Measurements from ENCODE around the gene UCN3.
A peak's percentile ranks its signal among the peaks of the same experiment; 100 is the strongest.

Gene UCN3

DNA sequence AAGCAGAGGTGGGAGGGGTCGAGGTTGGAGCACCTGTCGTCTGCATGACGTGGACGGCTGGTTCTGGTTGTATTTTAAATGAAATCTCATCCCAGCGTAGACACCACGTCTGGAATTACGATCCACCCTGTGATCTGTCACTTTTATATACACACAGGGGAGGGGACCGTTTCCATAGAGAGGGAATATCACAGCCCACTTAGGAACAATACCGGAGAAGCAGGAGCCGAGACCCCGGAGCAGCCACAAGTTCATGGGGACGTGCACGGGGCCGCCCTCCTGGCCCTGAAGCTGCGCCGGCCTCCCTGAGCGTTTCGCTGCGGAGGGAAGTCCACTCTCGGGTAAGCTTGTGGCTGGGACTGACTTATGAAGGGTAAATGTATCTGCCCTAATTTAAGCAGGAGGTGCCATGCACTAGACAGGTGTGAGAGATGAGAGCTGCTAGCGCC lies at the start of gene UCN3:
UCN3 (plus strand) TSS at position 77 of the 449 bp plus-strand sequence. CDS start 8,755 bp downstream, outside the sequence.
- DNase-seq (ENCODE audit: low read depth in 2 of 2) = no peak

- DNase-seq (ENCODE audit: low read depth in 2 of 2) = peak; percentile 67 to 69
Observed at GRCh38 chr10:5317547-5318107, 47.1 kb upstream of the UCN3 start.

- no peak for DNase-seq (ENCODE audit: low read depth in 2 of 2)
Observed at GRCh38 chr10:5318148-5318547, 46.6 kb upstream of the UCN3 start.

DNA sequence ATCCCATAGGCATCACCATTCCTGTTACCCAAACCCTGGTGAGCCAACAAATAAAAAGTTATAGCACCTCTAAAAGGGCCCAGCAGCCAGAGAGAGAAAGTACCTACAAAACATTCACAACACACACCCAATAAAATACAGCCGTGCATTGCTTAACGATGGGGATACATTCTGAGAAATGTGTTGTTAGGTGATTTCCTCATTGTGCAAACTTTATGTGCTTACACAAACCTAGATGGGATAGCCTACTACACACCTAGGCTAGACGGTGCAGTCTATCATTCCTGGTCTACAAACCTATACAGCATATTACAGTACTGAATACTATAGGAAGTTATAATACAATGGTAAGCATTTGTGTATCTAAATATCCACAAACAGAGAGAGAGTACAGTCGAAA lies 44.9 kb upstream of the UCN3 start:
- DNase-seq (ENCODE audit: low read depth in 2 of 2) = no peak

DNA sequence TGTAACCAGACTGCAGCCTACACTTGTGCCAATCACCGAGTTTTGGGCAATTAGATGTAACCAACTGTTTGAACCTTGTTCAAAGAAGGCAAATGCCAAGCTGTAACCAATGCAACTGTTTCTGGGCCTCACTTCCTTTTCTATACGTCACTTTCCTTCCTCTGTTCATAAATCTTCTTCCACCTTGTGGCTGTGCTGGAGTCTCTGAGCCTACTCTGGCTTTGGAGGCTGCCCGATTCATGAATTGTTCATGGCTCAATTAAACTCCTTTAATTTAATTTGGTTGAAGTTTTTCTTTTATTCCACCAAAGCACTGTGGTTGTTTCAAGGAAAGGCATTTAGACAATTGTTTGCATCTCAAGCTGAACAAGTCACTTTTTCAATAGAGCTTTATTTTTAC lies 43.5 kb upstream of the UCN3 start:
- no peak for DNase-seq (ENCODE audit: low read depth in 2 of 2)

DNA sequence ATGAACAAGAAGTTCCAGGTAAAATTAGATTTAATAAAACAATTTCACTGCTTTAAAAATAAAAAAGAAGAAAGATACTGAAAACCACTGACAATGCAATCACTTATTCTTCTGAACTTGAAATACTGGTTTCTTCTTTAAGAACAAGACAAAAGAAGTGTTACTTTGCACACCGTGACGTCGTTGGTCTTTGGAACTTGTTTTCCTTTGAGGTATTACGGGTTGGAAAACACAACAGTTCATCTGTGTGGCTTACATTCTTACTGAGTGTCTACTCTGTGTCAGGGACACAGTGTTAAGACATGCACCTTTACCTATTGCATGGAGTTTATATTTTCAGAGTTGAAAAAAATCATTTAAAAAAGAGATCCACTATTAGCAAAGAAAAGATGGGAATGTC lies 41.3 kb upstream of the UCN3 start:
- no peak for DNase-seq (ENCODE audit: low read depth in 2 of 2)

DNA sequence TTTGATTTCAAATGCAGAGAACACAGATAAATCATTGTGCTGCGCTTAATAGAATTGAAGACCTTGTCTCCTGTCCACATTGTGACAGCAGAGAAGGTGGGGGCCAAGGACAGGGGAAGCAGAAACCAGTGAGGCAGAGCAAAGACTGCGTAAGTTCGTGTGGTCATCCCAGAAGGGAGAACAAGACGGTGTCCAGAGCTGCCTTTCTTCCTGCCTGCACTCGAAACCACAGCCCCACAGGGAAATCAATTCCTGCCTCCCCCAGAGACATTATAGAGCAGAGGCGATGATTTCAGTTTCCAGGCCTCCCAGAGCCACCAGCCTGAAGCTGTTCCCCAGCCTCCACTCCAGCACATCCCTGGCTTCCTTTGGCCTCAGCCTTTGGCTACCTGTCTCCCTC lies 39.7 kb upstream of the UCN3 start:
- no peak for DNase-seq (ENCODE audit: low read depth in 2 of 2)

DNA sequence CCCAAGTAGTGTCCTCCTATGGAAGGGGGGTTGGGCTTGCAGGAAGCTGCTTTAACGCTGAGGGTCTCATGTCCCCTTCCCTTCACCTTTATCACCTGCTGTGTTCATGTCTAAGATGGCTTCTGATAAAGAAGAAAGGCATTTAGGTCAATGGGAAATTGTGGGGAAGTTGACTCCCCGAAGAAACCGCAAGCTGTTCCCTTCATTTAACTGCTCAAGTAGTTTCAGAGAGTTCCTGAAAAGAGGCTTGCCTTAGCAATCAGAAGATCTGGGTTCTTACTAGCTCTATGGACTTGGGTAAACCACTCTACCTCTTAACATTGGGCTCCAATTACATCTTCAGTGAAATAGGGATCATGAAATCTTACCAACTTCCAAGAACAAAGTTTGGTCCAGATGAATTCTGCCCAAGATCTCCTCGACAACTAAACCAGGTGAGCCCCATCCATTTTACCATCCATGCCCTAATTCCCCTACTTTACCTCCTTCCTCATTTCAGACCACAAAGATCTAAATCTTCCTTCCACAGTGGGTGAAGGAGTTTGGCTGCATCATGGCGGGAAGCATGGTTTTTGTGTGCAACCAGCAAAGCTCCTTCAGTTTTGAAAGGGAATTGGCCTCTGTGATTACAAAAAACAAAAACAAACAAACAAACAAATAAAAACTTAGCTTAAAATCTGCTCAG lies 30.4 kb upstream of the UCN3 start:
- no peak for DNase-seq (ENCODE audit: low read depth in 2 of 2)

GRCh38 chr10:5338010-5338409 lies 26.8 kb upstream of the UCN3 start:
- DNase-seq (ENCODE audit: low read depth in 2 of 2) = no peak

DNA sequence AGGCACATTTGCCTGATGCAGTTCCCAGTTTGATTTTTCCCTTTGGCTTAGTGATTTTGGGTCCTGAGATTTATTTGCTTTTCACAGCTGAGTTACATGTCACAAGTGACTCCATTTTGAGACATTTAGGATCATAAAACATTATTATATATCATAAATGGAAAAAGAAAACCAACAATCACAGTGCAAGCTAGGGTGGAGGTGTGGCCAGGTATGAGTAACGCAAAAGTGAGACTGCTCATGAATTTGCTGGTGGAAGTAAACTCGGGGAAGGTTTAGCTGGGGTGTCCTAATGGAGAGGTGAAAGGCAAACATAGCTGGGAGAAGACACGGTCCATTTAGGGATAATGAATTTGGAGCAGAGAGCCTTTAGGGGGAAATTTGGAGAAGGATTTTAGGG lies 21.7 kb upstream of the UCN3 start:
- no peak for DNase-seq (ENCODE audit: low read depth in 2 of 2)

DNA sequence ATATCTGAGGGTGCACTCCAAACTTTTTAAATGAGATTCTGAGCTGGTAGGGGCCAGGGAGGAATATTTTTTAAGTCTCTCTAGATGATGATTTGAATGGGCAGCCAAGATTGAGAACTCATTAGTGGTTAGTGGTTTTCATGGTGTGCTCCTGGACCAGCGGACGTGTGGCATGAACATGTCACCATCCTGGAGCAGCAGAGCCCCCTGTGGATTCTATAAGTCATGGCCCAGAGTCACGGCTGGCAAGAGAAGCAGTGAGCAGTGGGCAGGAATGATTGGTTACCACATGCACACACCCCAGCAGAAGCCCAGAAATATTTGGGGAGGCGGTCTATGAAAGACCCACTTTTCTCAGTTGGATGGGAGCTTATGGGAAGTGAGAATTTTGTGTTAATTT lies 21.2 kb upstream of the UCN3 start:
- no peak for DNase-seq (ENCODE audit: low read depth in 2 of 2)

DNA sequence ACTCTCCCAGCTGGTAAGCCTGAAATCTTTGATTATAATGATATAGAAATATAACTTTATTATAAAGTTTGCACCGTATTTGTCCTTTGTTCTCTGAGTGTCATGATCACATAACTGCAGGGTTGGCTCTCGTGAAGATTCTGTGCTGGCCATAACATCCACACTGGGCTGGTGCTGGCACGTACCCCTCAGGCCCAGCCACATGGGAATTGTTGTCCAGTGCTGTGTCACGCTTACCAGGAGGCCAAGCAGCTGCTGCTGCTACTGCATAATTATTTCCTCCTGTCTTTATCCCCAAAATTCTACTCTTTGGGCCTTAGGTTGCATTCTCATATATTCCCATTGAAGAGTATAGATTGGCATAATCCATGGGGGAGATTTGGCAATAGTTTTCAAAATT lies 20.8 kb upstream of the UCN3 start:
- DNase-seq (ENCODE audit: low read depth in 2 of 2) = no peak

GRCh38 chr10:5344746-5345145 lies 20.0 kb upstream of the UCN3 start:
- no peak for DNase-seq (ENCODE audit: low read depth in 2 of 2)

GRCh38 chr10:5346881-5347280 lies 17.9 kb upstream of the UCN3 start:
- DNase-seq (ENCODE audit: low read depth in 2 of 2) = no peak

DNA sequence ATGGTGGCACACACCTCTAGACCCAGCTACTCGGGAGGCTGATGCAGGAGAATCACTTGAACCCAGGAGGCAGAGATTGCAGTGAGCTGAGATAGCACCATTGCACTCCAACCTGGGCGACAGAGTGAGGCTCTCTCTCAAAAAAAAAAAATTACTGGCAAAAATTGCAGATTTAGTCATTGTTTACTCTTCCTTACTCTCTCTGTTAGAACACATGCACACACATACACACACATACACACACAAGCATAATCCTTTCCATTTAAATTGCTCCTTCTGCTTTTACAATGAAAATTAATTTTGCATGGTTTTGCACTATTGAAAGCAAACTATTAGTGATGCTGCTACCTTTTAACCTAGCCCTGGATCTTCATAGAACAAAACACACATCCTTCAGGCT lies 15.4 kb upstream of the UCN3 start:
- DNase-seq (ENCODE audit: low read depth in 2 of 2) = no peak

DNA sequence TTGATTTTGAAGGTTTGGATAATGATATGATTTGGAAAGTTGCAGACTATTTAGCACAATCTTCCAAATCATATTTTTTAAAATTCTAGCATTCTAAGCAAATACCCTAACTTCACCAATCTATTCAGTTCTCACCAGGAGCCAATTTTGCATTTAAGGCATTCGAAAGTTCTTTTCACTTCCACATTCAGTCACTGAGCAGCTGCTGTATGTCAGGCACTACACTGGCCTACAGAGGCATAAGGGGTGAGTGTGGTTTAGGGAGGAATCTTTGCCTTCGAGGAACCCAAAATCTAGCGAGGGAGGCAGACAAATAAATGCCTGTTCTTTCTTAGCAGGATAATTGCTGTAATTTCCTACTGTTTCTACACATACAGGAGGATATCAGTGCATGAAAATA lies 10.7 kb upstream of the UCN3 start:
- DNase-seq (ENCODE audit: low read depth in 2 of 2) = no peak

- DNase-seq (ENCODE audit: low read depth in 2 of 2) = no peak
Observed at GRCh38 chr10:5355594-5356301, 9.0 kb upstream of the UCN3 start.

- DNase-seq (ENCODE audit: low read depth in 2 of 2) = no peak
Observed at GRCh38 chr10:5356302-5356763, 8.4 kb upstream of the UCN3 start.

- no peak for DNase-seq (ENCODE audit: low read depth in 2 of 2)
Observed at GRCh38 chr10:5360318-5360915, 4.3 kb upstream of the UCN3 start.

DNA sequence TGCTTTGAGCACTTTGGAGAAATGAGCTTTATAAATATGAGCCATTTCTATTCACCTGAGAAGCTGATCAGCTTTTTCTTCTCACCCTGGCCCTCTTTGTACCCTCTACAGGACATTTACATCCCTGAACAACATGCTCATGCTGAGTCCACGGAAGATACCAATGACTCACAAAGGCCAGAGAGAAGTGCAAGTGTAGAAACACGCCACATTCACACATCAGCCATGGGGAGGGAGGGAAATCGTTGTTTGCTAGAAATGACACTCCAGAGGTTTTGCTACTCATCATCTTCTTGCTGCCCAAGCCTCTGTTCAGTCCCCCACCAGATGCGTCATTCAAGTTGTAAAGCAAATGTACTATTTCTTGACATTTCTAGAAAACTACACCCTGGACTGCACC lies 2.8 kb upstream of the UCN3 start:
- DNase-seq (ENCODE audit: low read depth in 2 of 2) = no peak

- DNase-seq (ENCODE audit: low read depth in 2 of 2) = no peak
Observed at GRCh38 chr10:5362873-5363272, 1.9 kb upstream of the UCN3 start.

GRCh38 chr10:5364374-5364773 lies 392 bp upstream of the UCN3 start:
- DNase-seq (ENCODE audit: low read depth in 2 of 2) = no peak

DNA sequence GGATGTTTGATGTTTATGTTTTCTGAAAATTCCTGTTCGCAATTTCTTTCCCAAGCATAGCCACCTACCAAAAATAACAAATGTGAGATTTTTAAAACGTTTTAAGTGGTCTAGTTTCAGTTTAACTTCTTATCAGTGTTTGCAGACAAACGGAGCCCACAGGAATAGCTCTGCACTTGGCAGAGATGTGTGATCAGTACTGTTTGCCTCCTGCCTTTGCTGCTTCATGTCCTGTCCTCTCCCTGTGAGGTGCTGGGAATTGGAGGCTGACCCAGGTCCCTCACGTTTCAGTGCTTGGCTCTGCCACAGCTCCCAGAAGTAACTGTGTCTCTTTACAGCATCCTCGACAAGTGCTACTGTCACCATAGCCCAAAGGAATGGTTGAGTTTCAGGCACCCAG lies 1.2 kb downstream of the UCN3 start:
- no peak for DNase-seq (ENCODE audit: low read depth in 2 of 2)

Data from stimulated activated CD4-positive, alpha-beta T cell treated with anti-CD3 and anti-CD28 coated beads, Interleukin-1b, Interleukin-23, amount 100 ng/mL, for 4 hours (primary cell).